Body of pancreas (tissue), 4 donors: ENCODE data around the gene PRCP.

Experiments
- CTCF ChIP-seq, 7 experiments: fragments of 450-650 bp in 4 of 7; fragments of 200-600 bp in 3 of 7; sonication (generic) in 3 of 7; IDR thresholded peaks; one replicate each; pipeline ENCODE4 v1.5.1; 2016 to 2019; ENCODE audit warnings: antibody characterized with exemption in 7 of 7
- POLR2A ChIP-seq, 3 donors: fragments of 450-650 bp; IDR thresholded peaks; one replicate each; pipeline ENCODE4 v1.6.1; 2016; ENCODE audit warnings: antibody characterized with exemption in 3 of 3, mild to moderate bottlenecking in 2 of 3

GRCh38 chr11:82929121-82929520, 28.9 kb upstream of the PRCP start:
- TF ChIP-seq POLR2A (IDR thresholded peaks at IDR 0.05), result no peak
- no peak for TF ChIP-seq CTCF (IDR thresholded peaks at IDR 0.05)
